ENCODE measurements around the gene REPIN1.

REPIN1 gene

DNA sequence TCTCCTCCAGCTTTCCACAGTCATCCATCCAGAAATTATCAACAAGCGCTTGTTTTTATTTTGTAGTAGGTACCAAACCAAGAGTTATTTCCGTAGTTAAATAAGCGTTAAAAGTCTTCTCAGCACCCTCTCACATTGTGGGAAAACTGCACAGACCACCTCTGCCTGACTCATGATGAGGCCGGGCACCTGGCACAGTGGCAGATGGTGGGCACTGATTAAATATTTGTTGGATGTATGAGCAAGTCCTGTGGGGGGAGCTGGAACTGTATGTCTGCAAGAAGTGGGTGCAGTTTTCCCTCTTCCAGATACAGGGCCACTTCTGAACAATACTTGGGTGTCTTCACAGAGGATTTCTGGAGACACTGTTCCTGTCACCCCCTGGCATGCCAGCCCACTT is 5.3 kb upstream of the REPIN1 start:
- no peak overlapping the region for H3K4me3 ChIP-seq (replicated peaks; ENCODE audit: low read depth, low read length)
- no peak for DNase-seq (ENCODE audit: extremely low read depth, insufficient read length)
- no peaks in the 10 kb centered on the region for H3K36me3 ChIP-seq (ENCODE audit: control insufficient read depth, insufficient read depth, low read length)
- TF ChIP-seq, protein P1, sequence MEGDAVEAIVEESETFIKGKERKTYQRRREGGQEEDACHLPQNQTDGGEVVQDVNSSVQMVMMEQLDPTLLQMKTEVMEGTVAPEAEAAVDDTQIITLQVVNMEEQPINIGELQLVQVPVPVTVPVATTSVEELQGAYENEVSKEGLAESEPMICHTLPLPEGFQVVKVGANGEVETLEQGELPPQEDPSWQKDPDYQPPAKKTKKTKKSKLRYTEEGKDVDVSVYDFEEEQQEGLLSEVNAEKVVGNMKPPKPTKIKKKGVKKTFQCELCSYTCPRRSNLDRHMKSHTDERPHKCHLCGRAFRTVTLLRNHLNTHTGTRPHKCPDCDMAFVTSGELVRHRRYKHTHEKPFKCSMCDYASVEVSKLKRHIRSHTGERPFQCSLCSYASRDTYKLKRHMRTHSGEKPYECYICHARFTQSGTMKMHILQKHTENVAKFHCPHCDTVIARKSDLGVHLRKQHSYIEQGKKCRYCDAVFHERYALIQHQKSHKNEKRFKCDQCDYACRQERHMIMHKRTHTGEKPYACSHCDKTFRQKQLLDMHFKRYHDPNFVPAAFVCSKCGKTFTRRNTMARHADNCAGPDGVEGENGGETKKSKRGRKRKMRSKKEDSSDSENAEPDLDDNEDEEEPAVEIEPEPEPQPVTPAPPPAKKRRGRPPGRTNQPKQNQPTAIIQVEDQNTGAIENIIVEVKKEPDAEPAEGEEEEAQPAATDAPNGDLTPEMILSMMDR (IDR thresholded peaks at IDR 0.05; ENCODE audit: insufficient read depth, low read length, poor library complexity, severe bottlenecking) = no peak
- no peaks in the 10 kb centered on the region for H3K27me3 ChIP-seq (replicated peaks; ENCODE audit: control insufficient read depth, insufficient read depth, low read length)

DNA sequence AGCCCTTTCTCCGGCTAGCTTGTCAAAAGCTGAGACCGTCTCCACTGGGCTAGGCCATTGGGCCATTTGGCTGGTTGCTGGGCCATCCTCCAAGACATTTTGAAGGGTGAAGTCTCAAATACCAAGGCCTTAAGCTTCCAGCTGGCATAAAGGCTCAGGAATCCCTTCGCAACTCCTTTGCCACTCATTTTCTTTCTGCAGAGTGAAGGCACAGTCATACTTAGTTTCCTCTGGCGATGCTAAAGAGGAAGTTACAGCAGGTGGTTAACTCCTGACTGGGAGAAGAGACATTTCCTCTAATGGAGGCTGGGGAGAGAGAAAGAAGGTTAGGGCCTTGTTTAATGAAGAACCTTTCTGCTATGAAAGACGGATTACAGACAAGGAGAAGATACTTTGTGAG is 4.8 kb upstream of the REPIN1 start:
- TF ChIP-seq, protein P1 (IDR thresholded peaks at IDR 0.05; ENCODE audit: insufficient read depth, low read length, poor library complexity, severe bottlenecking) = no peak

DNA sequence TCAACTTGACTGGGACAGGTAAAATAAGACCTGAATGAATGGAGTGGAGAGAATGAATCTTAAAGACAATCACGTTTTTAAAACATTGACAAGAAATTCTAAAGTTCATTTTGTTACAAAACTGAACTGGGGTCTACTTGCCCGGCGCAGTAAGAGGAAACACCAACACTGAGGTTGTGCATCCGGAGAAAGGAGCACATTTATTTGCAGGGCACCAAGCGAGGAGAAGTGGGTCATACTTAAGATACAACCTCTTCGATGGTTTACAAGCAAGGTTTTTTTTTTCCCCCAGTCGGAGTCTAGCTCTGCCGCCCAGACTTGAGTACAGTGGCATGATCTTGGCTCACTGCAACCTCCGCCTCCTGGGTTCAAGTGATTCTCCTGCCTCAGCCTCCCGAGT is 3.4 kb upstream of the REPIN1 start:
- no peaks in the 10 kb centered on the region for H3K36me3 ChIP-seq (ENCODE audit: control insufficient read depth, insufficient read depth, low read length)
- no peaks in the 10 kb centered on the region for H3K27me3 ChIP-seq (replicated peaks; ENCODE audit: control insufficient read depth, insufficient read depth, low read length)
- DNase-seq (ENCODE audit: extremely low read depth, insufficient read length) = no peak
- TF ChIP-seq, protein P1 (IDR thresholded peaks at IDR 0.05; ENCODE audit: insufficient read depth, low read length, poor library complexity, severe bottlenecking) = no peak
- no peak overlapping the region for H3K4me3 ChIP-seq (replicated peaks; ENCODE audit: low read depth, low read length)

More for the DNA sequence above, 4.8 kb upstream of the REPIN1 start:
- no peaks in the 10 kb centered on the region for H3K36me3 ChIP-seq (ENCODE audit: control insufficient read depth, insufficient read depth, low read length)
- peak; percentile 53 for DNase-seq (ENCODE audit: extremely low read depth, insufficient read length)
- H3K4me3 ChIP-seq (replicated peaks; ENCODE audit: low read depth, low read length) = no peak overlapping the region
- H3K27me3 ChIP-seq (replicated peaks; ENCODE audit: control insufficient read depth, insufficient read depth, low read length) = no peaks in the 10 kb centered on the region

DNA sequence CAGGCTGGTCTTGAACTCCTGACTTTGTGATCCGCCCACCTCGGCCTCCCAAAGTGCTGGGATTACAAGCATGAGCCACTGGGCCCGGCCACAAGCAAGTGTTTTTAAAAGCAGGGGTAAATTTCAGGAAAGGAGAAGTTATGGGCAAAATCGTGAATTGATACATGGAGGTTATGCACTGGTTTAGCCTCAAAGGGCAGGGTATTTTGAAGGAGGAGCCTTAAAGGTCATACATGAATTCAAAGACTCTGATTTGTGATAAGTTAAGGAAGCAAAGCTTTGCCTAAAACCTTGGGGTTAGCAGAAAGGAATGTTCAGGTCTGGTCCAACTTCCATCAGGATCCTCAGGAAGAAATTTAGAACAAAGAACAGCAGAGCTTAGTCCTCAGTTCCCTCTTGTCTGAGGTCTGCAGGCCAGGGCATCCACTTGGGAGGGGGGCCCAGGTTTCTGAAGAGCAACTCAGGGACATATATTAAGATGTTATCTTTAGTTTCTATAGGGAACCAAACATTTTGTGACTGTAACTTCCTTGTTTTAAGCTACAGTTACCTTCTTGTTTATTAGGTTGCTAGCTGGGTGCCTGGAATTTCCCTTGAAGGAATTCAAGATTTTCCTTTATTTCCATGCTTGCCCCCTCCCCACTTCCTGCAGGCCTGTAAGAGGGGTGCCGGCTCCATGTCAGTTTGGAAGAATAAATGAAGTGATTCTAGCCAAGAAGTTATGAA is 2.8 kb upstream of the REPIN1 start:
- Histone ChIP-seq H3K4me3 (replicated peaks; ENCODE audit: low read depth, low read length) (no peak overlapping the region), H3K27me3 (replicated peaks; ENCODE audit: control insufficient read depth, insufficient read depth, low read length) (no peaks in the 10 kb centered on the region), H3K36me3 (ENCODE audit: control insufficient read depth, insufficient read depth, low read length) (no peaks in the 10 kb centered on the region)
- no peak for DNase-seq (ENCODE audit: extremely low read depth, insufficient read length)
- TF ChIP-seq, protein P1 (IDR thresholded peaks at IDR 0.05; ENCODE audit: insufficient read depth, low read length, poor library complexity, severe bottlenecking) = no peak

DNA sequence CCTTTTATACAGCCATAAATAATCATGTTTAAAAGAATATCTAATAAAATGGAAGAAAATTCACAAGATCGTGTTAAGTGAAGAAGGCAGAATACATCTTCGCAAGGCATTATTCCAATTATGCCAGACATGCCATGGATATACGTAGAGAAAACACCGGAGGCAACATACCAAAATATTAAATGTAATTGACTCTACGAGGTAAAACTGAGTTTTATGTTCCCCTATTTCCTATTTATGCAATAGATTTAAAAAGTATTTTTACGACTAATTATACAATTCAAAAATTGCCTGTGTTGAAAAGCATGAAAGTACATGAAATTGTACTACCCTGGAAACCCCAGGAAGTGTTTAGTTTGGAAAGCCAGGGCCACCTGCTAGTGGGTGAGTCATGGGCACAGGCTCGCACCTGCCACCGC is 936 bp upstream of the REPIN1 start:
- TF ChIP-seq, protein P1 (IDR thresholded peaks at IDR 0.05; ENCODE audit: insufficient read depth, low read length, poor library complexity, severe bottlenecking) = no peak
- Histone ChIP-seq H3K36me3 (ENCODE audit: control insufficient read depth, insufficient read depth, low read length) (peaks cover 11% of the 10 kb centered on the region), H3K27me3 (replicated peaks; ENCODE audit: control insufficient read depth, insufficient read depth, low read length) (no peaks in the 10 kb centered on the region), H3K4me3 (replicated peaks; ENCODE audit: low read depth, low read length) (peak overlapping the region; percentile 100)
- no peak for DNase-seq (ENCODE audit: extremely low read depth, insufficient read length)

Data from GM06990 (cell line).